ENCODE data around the gene KRTAP10-7.

- TF ChIP-seq EZH2 (IDR thresholded peaks at IDR 0.05; ENCODE audit: insufficient read depth, poor library complexity, severe bottlenecking) (no peak), EZH2phosphoT487 (IDR thresholded peaks at IDR 0.05; ENCODE audit: insufficient read depth, low read depth) (no peak)
Observed at GRCh38 chr21:44639331-44639655, 38.9 kb downstream of the KRTAP10-7 start.

Data from GM23248 (cell line).